SK-N-SH (cell line): ENCODE results near the gene RNF175. TPM values are rescaled to one million over a fixed set of nuclear protein-coding genes. Genes with fewer than 3 reads are reported as not detected.

Experiments
- CTCF ChIA-PET: fragments of 300-600, 350-600 bp; formaldehyde crosslinking; extraction: SDS; loops from one replicate; lab custom pipeline; 2021; lab: Yijun Ruan, JAX
- POLR2A ChIA-PET: fragments of 350-600 bp; sonication (Branson Sonifier 250); formaldehyde crosslinking; extraction: SDS; loops from one replicate; lab custom pipeline; 2020; ENCODE audit warnings: antibody characterized with exemption, inconsistent platforms; lab: Yijun Ruan, JAX
- DNase-seq: peaks from one replicate; pipeline ENCODE4 v3.0.0; 2012
- H2AFZ ChIP-seq: fragments of 200-600 bp; sonication (generic); 2 replicates; pipeline ENCODE4 v1.8.1; 2016; ENCODE audit warnings: antibody characterized with exemption, mild to moderate bottlenecking, low read depth
- H3F3A ChIP-seq: fragments of 200-600 bp; sonication (generic); replicated peaks from 2 replicates; pipeline ENCODE3; 2016; ENCODE audit warnings: antibody characterized with exemption, mild to moderate bottlenecking; ENCODE audit not compliant: insufficient read depth
- H3K27ac ChIP-seq, 2 experiments: fragments of 200-500 bp in 1 of 2; fragments of 200-600 bp in 1 of 2; sonication (Bioruptor generic) in 1 of 2; sonication (generic), shearing (Covaris generic) in 1 of 2; 2 replicates each; pipeline versions ENCODE4 v1.5.1 to v1.6.1; 2014 to 2016; ENCODE audit warnings: low read depth in 2 of 2, inconsistent platforms in 1 of 2, low read length in 1 of 2, mild to moderate bottlenecking in 1 of 2, mixed read lengths in 1 of 2
- H3K27me3 ChIP-seq: fragments of 200-600 bp; sonication (generic), shearing (Covaris generic); 2 replicates; pipeline ENCODE4 v1.6.1; 2016; ENCODE audit warnings: mixed run types; ENCODE audit not compliant: insufficient read depth
- H3K36me3 ChIP-seq, 2 experiments: fragments of 200-500 bp in 1 of 2; fragments of 200-600 bp in 1 of 2; sonication (Bioruptor generic) in 1 of 2; sonication (generic) in 1 of 2; replicated peaks in 1 of 2; 2 replicates each; pipeline versions ENCODE3 to v1.5.1; 2014 to 2016; ENCODE audit warnings: low read length in 1 of 2, mild to moderate bottlenecking in 1 of 2; ENCODE audit not compliant: insufficient read depth in 2 of 2, control insufficient read depth in 1 of 2
- H3K4me1 ChIP-seq, 2 experiments: fragments of 200-500 bp in 1 of 2; fragments of 200-600 bp in 1 of 2; sonication (Bioruptor generic) in 1 of 2; sonication (generic), shearing (Covaris generic) in 1 of 2; 2 replicates each; pipeline versions ENCODE4 v1.5.1 to v1.6.1; 2014 to 2016; ENCODE audit warnings: low read depth in 1 of 2, low read length in 1 of 2, mixed run types in 1 of 2; ENCODE audit not compliant: insufficient read depth in 2 of 2, control insufficient read depth in 1 of 2
- H3K4me2 ChIP-seq: fragments of 200-600 bp; sonication (generic), shearing (Covaris generic); 2 replicates; pipeline ENCODE4 v1.6.1; 2017; ENCODE audit warnings: mixed run types
- H3K4me3 ChIP-seq, 2 experiments: fragments of 200-500 bp in 1 of 2; fragments of 200-600 bp in 1 of 2; sonication (Bioruptor generic) in 1 of 2; sonication (generic), shearing (Covaris generic) in 1 of 2; 2 replicates each; pipeline versions ENCODE4 v1.5.1 to v1.8.1; 2014 to 2016; ENCODE audit warnings: low read depth in 2 of 2, inconsistent platforms in 1 of 2, low read length in 1 of 2, mild to moderate bottlenecking in 1 of 2, mixed read lengths in 1 of 2, moderate library complexity in 1 of 2
- H3K79me2 ChIP-seq: fragments of 200-600 bp; sonication (generic); 2 replicates; pipeline ENCODE4 v1.8.1; 2017; ENCODE audit warnings: mild to moderate bottlenecking; ENCODE audit not compliant: insufficient read depth
- H3K9ac ChIP-seq: fragments of 200-600 bp; sonication (generic); 2 replicates; pipeline ENCODE4 v1.6.1; 2017; ENCODE audit warnings: mixed run types
- H3K9me2 ChIP-seq: fragments of 200-600 bp; sonication (generic); 2 replicates; pipeline ENCODE4 v1.6.1; 2017; ENCODE audit warnings: mixed run types
- H3K9me3 ChIP-seq: fragments of 200-600 bp; sonication (generic); 2 replicates; pipeline ENCODE4 v1.6.1; 2017; ENCODE audit warnings: mixed run types, mild to moderate bottlenecking, moderate library complexity
- H4K20me1 ChIP-seq: fragments of 200-600 bp; sonication (generic); 2 replicates; pipeline ENCODE4 v1.6.1; 2017; ENCODE audit warnings: mild to moderate bottlenecking, mixed run types; ENCODE audit not compliant: insufficient read depth
- CTCF ChIP-seq: fragments of 200-600 bp; sonication (generic); IDR thresholded peaks from 2 replicates; pipeline ENCODE4 v1.6.1; 2017; ENCODE audit warnings: antibody characterized with exemption, mild to moderate bottlenecking, moderate library complexity
- ELF1 ChIP-seq: IDR thresholded peaks from 2 replicates; pipeline ENCODE4 v1.4.0; 2012
- EP300 ChIP-seq, 2 experiments: IDR thresholded peaks; 2 replicates each; pipeline versions ENCODE4 v1.4.0 to v1.6.1; 2012; ENCODE audit warnings: borderline replicate concordance in 1 of 2, low read depth in 1 of 2, low read length in 1 of 2
- FOSL2 ChIP-seq: IDR thresholded peaks from 2 replicates; pipeline ENCODE4 v1.4.0; 2012; ENCODE audit warnings: low read depth, mild to moderate bottlenecking, moderate library complexity, borderline replicate concordance
- FOXJ3 ChIP-seq: sonication (generic); formaldehyde crosslinking; IDR thresholded peaks from 2 replicates; pipeline ENCODE4 v1.5.1; 2020; ENCODE audit warnings: mild to moderate bottlenecking, missing genetic modification reagents
- IRF3 ChIP-seq: fragments of 150-350 bp; IDR thresholded peaks from 2 replicates; pipeline ENCODE4 v1.6.1; 2016; ENCODE audit warnings: mild to moderate bottlenecking, low read depth, low read length
- JUND ChIP-seq: IDR thresholded peaks from 2 replicates; pipeline ENCODE4 v1.4.0; 2012
- MEF2A ChIP-seq: IDR thresholded peaks from 2 replicates; pipeline ENCODE4 v1.4.0; 2012; ENCODE audit warnings: low read depth, borderline replicate concordance
- NFIC ChIP-seq: IDR thresholded peaks from 2 replicates; pipeline ENCODE4 v1.4.0; 2012; ENCODE audit warnings: borderline replicate concordance
- PBX3 ChIP-seq: IDR thresholded peaks from 2 replicates; pipeline ENCODE4; 2012
- RAD21 ChIP-seq: IDR thresholded peaks from 2 replicates; pipeline ENCODE4 v1.6.1; 2012; ENCODE audit warnings: mild to moderate bottlenecking, low read length
- RFX5 ChIP-seq: IDR thresholded peaks from 2 replicates; pipeline ENCODE4 v1.6.1; 2012; ENCODE audit warnings: mild to moderate bottlenecking, improper control_type of control experiment, low read length
- RXRA ChIP-seq: IDR thresholded peaks from 2 replicates; pipeline ENCODE4 v1.4.0; 2012; ENCODE audit warnings: low read depth, mild to moderate bottlenecking, borderline replicate concordance
- SIN3A ChIP-seq: IDR thresholded peaks from 2 replicates; pipeline ENCODE4 v1.6.1; 2012; ENCODE audit warnings: low read depth, mild to moderate bottlenecking, low read length, moderate library complexity, borderline replicate concordance
- TAF1 ChIP-seq: IDR thresholded peaks from 2 replicates; pipeline ENCODE4 v1.6.1; 2012; ENCODE audit warnings: low read depth, mild to moderate bottlenecking, low read length, moderate library complexity, borderline replicate concordance
- TEAD4 ChIP-seq: IDR thresholded peaks from 2 replicates; pipeline ENCODE4 v1.4.0; 2012; ENCODE audit warnings: mild to moderate bottlenecking, borderline replicate concordance; ENCODE audit not compliant: insufficient read depth
- USF1 ChIP-seq: IDR thresholded peaks from 2 replicates; pipeline ENCODE4 v1.4.0; 2012; ENCODE audit warnings: low read depth, borderline replicate concordance
- USF2 ChIP-seq: fragments of 150-350 bp; IDR thresholded peaks from 2 replicates; pipeline ENCODE4 v1.6.1; 2017; ENCODE audit warnings: antibody characterized with exemption, low read length, low read depth, borderline replicate concordance
- WGBS: methylation state at CpG from one replicate; pipeline ENCODE4 v1.1.6; 2017; ENCODE audit warnings: low lambda C conversion rate; 5-methylcytosine and 5-hydroxymethylcytosine counted together
- polyA plus RNA-seq, 3 experiments: library from polyadenylated mRNA; depleted of rRNA; stranded (reverse); fragments of >200 nt; gene quantifications; 2 replicates each; pipeline ENCODE4 v1.2.3, GENCODE V29; 2012

The RNF175 gene
- polyA plus RNA-seq, 1 of the 3 experiments (the other 2 are of a cell fraction): 0.10 TPM

GRCh38 chr4:153683763-153684181 is 76.1 kb downstream of the RNF175 start (continued):
- TF ChIP-seq IRF3: no peak

- Histone ChIP-seq H3K36me3 (no peaks in the 10 kb centered on the region), H3K4me1 (peaks cover 4 to 8% of the 10 kb centered on the region in 2 experiments; a peak in 2 of 4 replicates), H3K27me3 (peaks cover 28% of the 10 kb centered on the region), H3K9me2 (no peaks in the 10 kb centered on the region), H3K9me3 (peaks cover 6% of the 10 kb centered on the region; the same call in 1 of the 2 replicates), H3K27ac (no peak overlapping the region), H3K4me3 (no peak overlapping the region), H3K4me2 (no peak overlapping the region), H2AFZ (no peak overlapping the region), H3F3A (peaks cover 12% of the 10 kb centered on the region), H3K79me2 (no peaks in the 10 kb centered on the region), H4K20me1 (no peaks in the 10 kb centered on the region; the same call in 1 of the 2 replicates), H3K9ac (no peak overlapping the region)
- CTCF ChIA-PET: interaction anchor here (0.7 to 1.4 kb wide), 4 partner anchors 10 to 45 kb away, joined by 3 to 5 read pairs (median 4); no protein-coding TSS in a partner anchor
- WGBS: 84% methylated on average over 6 of the region's 6 CpGs
- DNase-seq: no peak
- TF ChIP-seq SIN3A (no peak), RFX5 (no peak), PBX3 (no peak), CTCF (no peak), EP300 (IDR thresholded peaks at IDR 0.05; ENCODE audit: borderline replicate concordance in 1 of 2, low read depth in 1 of 2, low read length in 1 of 2) (no peak)
- POLR2A ChIA-PET: no interaction called here
Observed at GRCh38 chr4:153679486-153679885, 80.3 kb downstream of the RNF175 start.

- H3K9me2 ChIP-seq: no peaks in the 10 kb centered on the region
- H3K27me3 ChIP-seq: peaks cover 6% of the 10 kb centered on the region; the same call in 1 of the 2 replicates
- H4K20me1 ChIP-seq: no peaks in the 10 kb centered on the region; the same call in 1 of the 2 replicates
- peak overlapping the region in 1 of 2 experiments; percentile 93; a peak in 2 of 4 replicates for H3K27ac ChIP-seq
- peaks cover 12% of the 10 kb centered on the region for H3F3A ChIP-seq
- ChIA-PET CTCF (interaction anchor here (0.9 kb wide), 1 partner anchor 20 kb away, joined by 3 read pairs; no protein-coding TSS in a partner anchor), POLR2A (no interaction called here)
- H3K79me2 ChIP-seq: no peaks in the 10 kb centered on the region
- H3K4me1 ChIP-seq: peaks cover 0 to 4% of the 10 kb centered on the region in 2 experiments; a peak in 1 of 4 replicates
- no peaks in the 10 kb centered on the region for H3K36me3 ChIP-seq
- H3K4me3 ChIP-seq: no peak overlapping the region
- H3K9ac ChIP-seq: peak overlapping the region; percentile 42; the same call in 1 of the 2 replicates
- DNase-seq: no peak
- no peak overlapping the region for H2AFZ ChIP-seq
- H3K4me2 ChIP-seq: peak overlapping the region; percentile 58; the same call in 1 of the 2 replicates
- 0% methylated on average over 1 of the region's 1 CpG for WGBS
- peaks cover 6% of the 10 kb centered on the region; the same call in 1 of the 2 replicates for H3K9me3 ChIP-seq
- no peak for TF ChIP-seq ELF1
- peak; percentile 72; the same call in 1 of the 2 replicates for TF ChIP-seq TEAD4
- TF ChIP-seq NFIC: peak; percentile 94
- no peak for TF ChIP-seq IRF3
- peak; percentile 90 for TF ChIP-seq RXRA
- TF ChIP-seq FOSL2: peak; percentile 95
- TF ChIP-seq USF1: no peak
- TF ChIP-seq RFX5: no peak
- TF ChIP-seq FOXJ3 (CRISPR knock-in tag): no peak
- TF ChIP-seq RAD21: no peak
- peak; percentile 85 for TF ChIP-seq MEF2A
- TF ChIP-seq JUND: peak; percentile 93
- no peak for TF ChIP-seq TAF1
- TF ChIP-seq USF2: no peak
Observed at GRCh38 chr4:153676984-153677383, 82.8 kb downstream of the RNF175 start.
